Caco-2 (cell line): ENCODE measurements around the gene MAFF. TPM values are rescaled to one million over a fixed set of nuclear protein-coding genes. Genes with fewer than 3 reads are reported as not detected.

Source experiments
- BruUV-seq: library from RNA; stranded (reverse); fragments of 400-500 nt; replicated peaks from 2 replicates; lab custom pipeline; 2021; lab: Mats Ljungman, UMichigan
- CTCF ChIA-PET: fragments of 300-600 bp; sonication (Branson Sonifier 250); formaldehyde crosslinking; loops from one replicate; lab custom pipeline; 2022; ENCODE audit warnings: antibody characterized with exemption; lab: Charles Lee
- POLR2A ChIA-PET: fragments of 300-600 bp; sonication (Branson Sonifier 250); formaldehyde crosslinking; loops from one replicate; lab custom pipeline; 2022; ENCODE audit warnings: antibody characterized with exemption; lab: Charles Lee
- DNase-seq, 2 experiments: peaks; one replicate each; pipeline versions ENCODE4 v3.0.0 to v3.0.0-alpha.2; 2020 to 2022
- H3K27me3 ChIP-seq: replicated peaks from 2 replicates; pipeline ENCODE4 v1.6.0; 2011; ENCODE audit warnings: low read length; ENCODE audit not compliant: control insufficient read depth, insufficient read depth
- H3K36me3 ChIP-seq: 2 replicates; pipeline ENCODE4 v1.5.1; 2011; ENCODE audit warnings: low read length; ENCODE audit not compliant: control insufficient read depth, insufficient read depth
- H3K4me1 ChIP-seq: fragments of 250-450 bp; sonication (Bioruptor Pico); 2 replicates; pipeline ENCODE4 v1.5.1; 2020; ENCODE audit warnings: mild to moderate bottlenecking
- H3K4me3 ChIP-seq: 2 replicates; pipeline ENCODE4 v1.5.1; 2011; ENCODE audit warnings: low read depth, mild to moderate bottlenecking, control low read depth, low read length
- H3K9me3 ChIP-seq: fragments of 250-450 bp; sonication (Bioruptor Pico); 2 replicates; pipeline ENCODE4 v1.5.1; 2020; ENCODE audit warnings: mild to moderate bottlenecking, moderate library complexity
- H3K27ac Mint-ChIP-seq: one replicate; pipeline ENCODE4 v1.8.0; 2022; ENCODE audit warnings: mixed read lengths; ENCODE audit not compliant: unreplicated experiment
- H3K27me3 Mint-ChIP-seq: one replicate; pipeline ENCODE4 v1.8.0; 2022; ENCODE audit warnings: mixed read lengths; ENCODE audit not compliant: insufficient read depth, unreplicated experiment
- H3K36me3 Mint-ChIP-seq: one replicate; pipeline ENCODE4 v1.8.0; 2022; ENCODE audit warnings: mild to moderate bottlenecking, mixed read lengths; ENCODE audit not compliant: insufficient read depth, unreplicated experiment
- H3K4me1 Mint-ChIP-seq: one replicate; pipeline ENCODE4 v1.8.0; 2022; ENCODE audit warnings: low read depth, mixed read lengths; ENCODE audit not compliant: unreplicated experiment
- H3K4me3 Mint-ChIP-seq: one replicate; pipeline ENCODE4 v1.8.0; 2022; ENCODE audit warnings: mild to moderate bottlenecking, moderate library complexity, mixed read lengths; ENCODE audit not compliant: unreplicated experiment
- H3K9me3 Mint-ChIP-seq: one replicate; pipeline ENCODE4 v1.8.0; 2022; ENCODE audit warnings: mixed read lengths; ENCODE audit not compliant: unreplicated experiment
- CTCF ChIP-seq, 2 experiments: fragments of 200-600 bp in 1 of 2; IDR thresholded peaks; 1 replicate in 1 of 2; 2 replicates in 1 of 2; pipeline versions ENCODE4 v1.5.1 to v1.8.0; 2011 to 2022; ENCODE audit warnings: antibody characterized with exemption in 1 of 2, control low read depth in 1 of 2, inconsistent platforms in 1 of 2, low read depth in 1 of 2, low read length in 1 of 2, mild to moderate bottlenecking in 1 of 2, moderate library complexity in 1 of 2; ENCODE audit not compliant: insufficient read depth in 1 of 2, severe bottlenecking in 1 of 2, unreplicated experiment in 1 of 2
- intact Hi-C: fragments of 100-400 bp; cut with micrococcal nuclease; formaldehyde crosslinking; loops from one replicate; pipeline ENCODE4 v1.10.0; 2022; ENCODE audit not compliant: unreplicated experiment
- total RNA-seq: library from RNA; stranded (reverse); gene quantifications from 2 replicates; pipeline ENCODE4 v1.2.3, GENCODE V29; 2022

The MAFF gene
- total RNA-seq, 1 experiment from 2014 or later = 6.8 TPM

GRCh38 chr22:38220653-38221386, 19.0 kb downstream of the MAFF start:
- H3K9me3 ChIP-seq = no peaks in the 10 kb centered on the region
- TF ChIP-seq CTCF (IDR thresholded peaks at IDR 0.05; ENCODE audit: insufficient read depth in 1 of 2, low read depth in 1 of 2, low read length in 1 of 2, severe bottlenecking in 1 of 2, unreplicated experiment in 1 of 2) = no peak
- peaks cover 11% of the 10 kb centered on the region for H3K4me1 Mint-ChIP-seq
- H3K9me3 Mint-ChIP-seq = no peaks in the 10 kb centered on the region
- intact Hi-C loops = no loop called here
- no peak overlapping the region for H3K4me3 ChIP-seq
- CTCF ChIA-PET = no interaction called here
- H3K27me3 ChIP-seq = no peaks in the 10 kb centered on the region
- H3K36me3 Mint-ChIP-seq = peaks cover 43% of the 10 kb centered on the region
- BruUV-seq = no TSS peak
- POLR2A ChIA-PET = no interaction called here
- H3K27ac Mint-ChIP-seq = peak overlapping the region; percentile 94
- H3K4me1 ChIP-seq = peaks cover 23% of the 10 kb centered on the region
- H3K27me3 Mint-ChIP-seq = no peaks in the 10 kb centered on the region
- DNase-seq = no peak
- no peak overlapping the region for H3K4me3 Mint-ChIP-seq
- peaks cover 1% of the 10 kb centered on the region for H3K36me3 ChIP-seq

DNA sequence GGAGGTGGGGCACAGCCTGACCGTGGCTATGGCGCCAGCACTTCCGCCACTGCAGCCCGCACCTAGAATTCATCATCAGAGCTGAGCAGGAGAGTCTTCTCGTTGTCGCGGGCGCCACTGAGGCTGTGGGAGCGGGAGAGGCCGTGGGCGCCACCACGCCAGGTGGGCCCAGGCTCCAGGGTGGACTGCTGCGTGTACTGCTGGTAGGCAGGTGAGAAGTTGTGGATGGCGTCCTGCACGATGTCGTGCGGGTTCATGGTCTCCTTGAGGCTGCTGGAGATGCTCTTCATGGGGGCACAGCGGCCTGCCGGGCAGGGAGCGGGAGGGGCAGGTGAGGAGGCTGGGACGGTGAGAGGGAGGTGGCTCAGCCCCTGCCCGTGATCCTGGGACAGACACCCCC, 19.6 kb downstream of the MAFF start:
- no peak overlapping the region for H3K4me3 ChIP-seq
- Mint-ChIP-seq H3K4me3 (no peak overlapping the region), H3K27me3 (no peaks in the 10 kb centered on the region), H3K4me1 (peaks cover 11% of the 10 kb centered on the region), H3K36me3 (peaks cover 39% of the 10 kb centered on the region), H3K27ac (no peak overlapping the region), H3K9me3 (no peaks in the 10 kb centered on the region)
- H3K4me1 ChIP-seq = peaks cover 23% of the 10 kb centered on the region
- H3K36me3 ChIP-seq = peaks cover 1% of the 10 kb centered on the region
- ChIA-PET CTCF (no interaction called here), POLR2A (no interaction called here)
- no peaks in the 10 kb centered on the region for H3K27me3 ChIP-seq
- no peaks in the 10 kb centered on the region for H3K9me3 ChIP-seq
- no peak for DNase-seq
- no TSS peak for BruUV-seq
- intact Hi-C loops = no loop called here
- no peak for TF ChIP-seq CTCF (IDR thresholded peaks at IDR 0.05; ENCODE audit: insufficient read depth in 1 of 2, low read depth in 1 of 2, low read length in 1 of 2, severe bottlenecking in 1 of 2, unreplicated experiment in 1 of 2)

GRCh38 chr22:38221908-38222796, 20.4 kb downstream of the MAFF start:
- Histone ChIP-seq H3K36me3 (peaks cover 1% of the 10 kb centered on the region), H3K27me3 (no peaks in the 10 kb centered on the region), H3K4me1 (peaks cover 23% of the 10 kb centered on the region), H3K4me3 (no peak overlapping the region), H3K9me3 (no peaks in the 10 kb centered on the region)
- CTCF ChIA-PET = no interaction called here
- POLR2A ChIA-PET = no interaction called here
- no TSS peak for BruUV-seq
- peak overlapping the region; percentile 7 for H3K27ac Mint-ChIP-seq
- no peak for DNase-seq
- peaks cover 11% of the 10 kb centered on the region for H3K4me1 Mint-ChIP-seq
- TF ChIP-seq CTCF (IDR thresholded peaks at IDR 0.05; ENCODE audit: insufficient read depth in 1 of 2, low read depth in 1 of 2, low read length in 1 of 2, severe bottlenecking in 1 of 2, unreplicated experiment in 1 of 2) = no peak
- no peak overlapping the region for H3K4me3 Mint-ChIP-seq
- intact Hi-C loops = no loop called here
- H3K9me3 Mint-ChIP-seq = no peaks in the 10 kb centered on the region
- H3K27me3 Mint-ChIP-seq = no peaks in the 10 kb centered on the region
- peaks cover 37% of the 10 kb centered on the region for H3K36me3 Mint-ChIP-seq
